Measurements from ENCODE around the gene BMS1. TPM values are rescaled to one million over a fixed set of nuclear protein-coding genes. Genes with fewer than 3 reads are reported as not detected.

BMS1 gene
- total and polyA plus RNA-seq, 8 donors: 1.8 to 33.9 (median 6.7) TPM

DNA sequence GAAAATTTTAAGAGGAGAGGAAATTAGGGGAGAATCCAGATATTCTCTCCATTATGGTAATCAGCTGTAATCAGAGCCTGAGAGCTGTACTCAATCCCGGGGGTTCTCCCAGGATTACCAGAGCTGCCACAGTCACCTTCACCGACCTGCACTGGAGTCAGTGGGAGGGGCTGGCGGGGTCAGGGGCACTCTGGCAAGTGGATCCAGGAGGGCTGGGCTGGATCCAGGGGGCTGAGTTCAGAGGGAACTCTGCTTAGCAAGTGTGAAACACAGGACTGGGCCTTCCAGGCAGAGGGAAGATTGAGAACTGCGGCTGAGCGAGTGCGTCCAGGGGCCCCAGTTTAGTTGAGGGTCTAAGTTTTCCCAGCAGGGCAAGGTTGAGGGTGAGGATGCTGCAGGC, 89.2 kb downstream of the BMS1 start:
- WGBS, 5 donors: 76 to 83% (median 78%) methylated on average over 5 to 6 of the region's 6 CpGs
- Histone ChIP-seq H3K27me3 (peaks cover 0 to 8% (median 0%) of the 10 kb centered on the region in 3 donors), H3K36me3 (no peaks in the 10 kb centered on the region), H3K27ac (no peak overlapping the region), H3K4me3 (no peak overlapping the region), H3K9me3 (no peaks in the 10 kb centered on the region), H3K4me1 (peaks cover 0 to 10% (median 2%) of the 10 kb centered on the region in 4 donors)
- TF ChIP-seq POLR2AphosphoS5 (IDR thresholded peaks at IDR 0.05) (no peak), EP300 (IDR thresholded peaks at IDR 0.05) (no peak), POLR2A (IDR thresholded peaks at IDR 0.05) (no peak)
- TF ChIP-seq, protein P1, sequence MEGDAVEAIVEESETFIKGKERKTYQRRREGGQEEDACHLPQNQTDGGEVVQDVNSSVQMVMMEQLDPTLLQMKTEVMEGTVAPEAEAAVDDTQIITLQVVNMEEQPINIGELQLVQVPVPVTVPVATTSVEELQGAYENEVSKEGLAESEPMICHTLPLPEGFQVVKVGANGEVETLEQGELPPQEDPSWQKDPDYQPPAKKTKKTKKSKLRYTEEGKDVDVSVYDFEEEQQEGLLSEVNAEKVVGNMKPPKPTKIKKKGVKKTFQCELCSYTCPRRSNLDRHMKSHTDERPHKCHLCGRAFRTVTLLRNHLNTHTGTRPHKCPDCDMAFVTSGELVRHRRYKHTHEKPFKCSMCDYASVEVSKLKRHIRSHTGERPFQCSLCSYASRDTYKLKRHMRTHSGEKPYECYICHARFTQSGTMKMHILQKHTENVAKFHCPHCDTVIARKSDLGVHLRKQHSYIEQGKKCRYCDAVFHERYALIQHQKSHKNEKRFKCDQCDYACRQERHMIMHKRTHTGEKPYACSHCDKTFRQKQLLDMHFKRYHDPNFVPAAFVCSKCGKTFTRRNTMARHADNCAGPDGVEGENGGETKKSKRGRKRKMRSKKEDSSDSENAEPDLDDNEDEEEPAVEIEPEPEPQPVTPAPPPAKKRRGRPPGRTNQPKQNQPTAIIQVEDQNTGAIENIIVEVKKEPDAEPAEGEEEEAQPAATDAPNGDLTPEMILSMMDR (IDR thresholded peaks at IDR 0.05): no peak
- intact Hi-C loops (cut with DNase I; ENCODE audit: low total_unique reads): no loop called here
- no peak for DNase-seq

DNA sequence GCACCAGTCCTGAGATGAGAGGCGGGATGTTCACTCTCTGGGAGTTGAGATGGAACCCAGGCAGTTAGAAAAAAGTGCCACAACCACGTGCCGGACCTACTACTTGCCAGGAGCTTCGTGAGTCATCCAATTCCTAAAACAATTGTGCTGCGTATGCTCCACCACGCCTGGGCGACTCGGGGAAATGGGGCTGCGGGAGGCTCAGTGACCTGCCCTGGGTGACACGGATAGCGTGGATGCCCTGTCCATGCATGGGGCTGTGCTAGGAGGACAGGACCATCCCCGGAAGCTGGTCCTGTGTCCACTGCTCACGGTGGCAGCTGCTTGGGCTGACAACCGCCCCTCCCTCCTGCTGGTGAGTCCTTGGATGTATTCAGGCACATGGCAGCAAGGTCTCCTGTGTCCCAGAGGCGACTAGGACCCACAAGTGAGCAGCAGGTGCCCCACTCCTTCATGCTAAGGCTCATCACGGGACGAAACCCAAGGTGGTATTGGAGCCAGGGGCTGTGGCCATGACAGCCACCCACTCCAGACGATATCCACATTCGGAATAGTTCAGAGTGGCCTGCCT, 90.4 kb downstream of the BMS1 start:
- WGBS, 5 donors: 82 to 87% (median 85%) methylated on average over 9 to 19 of the region's 19 CpGs
- TF ChIP-seq POLR2A (IDR thresholded peaks at IDR 0.05) (no peak), EP300 (IDR thresholded peaks at IDR 0.05) (no peak), POLR2AphosphoS5 (IDR thresholded peaks at IDR 0.05) (no peak)
- TF ChIP-seq, protein P1 (IDR thresholded peaks at IDR 0.05): no peak
- no peaks in the 10 kb centered on the region for H3K36me3 ChIP-seq
- intact Hi-C loops (cut with DNase I; ENCODE audit: low total_unique reads): no loop called here
- peaks cover 0 to 7% (median 0%) of the 10 kb centered on the region in 4 donors for H3K4me1 ChIP-seq
- H3K4me3 ChIP-seq: no peak overlapping the region
- no peak for DNase-seq
- no peak overlapping the region for H3K27ac ChIP-seq
- peaks cover 0 to 15% (median 0%) of the 10 kb centered on the region in 3 donors for H3K27me3 ChIP-seq
- no peaks in the 10 kb centered on the region for H3K9me3 ChIP-seq

DNA sequence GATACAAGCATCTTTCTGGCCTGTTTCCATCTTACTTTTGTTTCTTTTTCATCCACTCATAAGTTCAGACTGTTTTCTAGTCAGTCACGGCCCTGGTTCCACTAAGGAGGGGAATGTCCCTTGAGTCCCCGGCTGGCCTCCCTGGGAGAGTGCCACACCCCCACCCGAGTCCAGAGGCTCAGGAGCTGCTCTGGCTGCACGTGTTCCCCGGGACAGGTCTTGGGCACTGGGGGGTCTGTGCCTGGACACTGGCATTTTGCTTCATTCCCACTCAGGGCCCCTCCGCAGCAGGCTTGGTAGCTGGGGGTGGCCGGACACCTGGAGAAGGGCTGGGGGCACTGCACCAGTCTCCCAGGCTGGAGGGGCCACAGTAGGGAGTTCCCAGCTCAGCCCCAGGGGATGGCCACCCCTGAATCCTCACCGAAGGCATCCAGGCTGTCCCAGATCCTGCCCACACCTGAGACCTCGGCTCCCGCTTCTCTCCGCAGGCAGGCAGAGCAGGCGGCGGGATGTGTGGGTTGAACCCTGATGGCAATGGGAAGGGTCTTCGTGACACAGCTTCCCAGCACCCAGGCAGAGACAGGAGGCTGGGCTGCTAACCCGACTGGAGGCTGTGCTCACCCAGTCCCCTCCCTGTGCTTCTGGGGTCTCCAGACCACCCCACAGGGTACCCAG, 92.3 kb downstream of the BMS1 start:
- Histone ChIP-seq H3K4me1 (peaks cover 0 to 7% (median 0%) of the 10 kb centered on the region in 4 donors), H3K9me3 (no peaks in the 10 kb centered on the region), H3K36me3 (no peaks in the 10 kb centered on the region), H3K27me3 (peaks cover 0 to 34% (median 0%) of the 10 kb centered on the region in 3 donors), H3K27ac (no peak overlapping the region), H3K4me3 (no peak overlapping the region)
- no peak for DNase-seq
- no peak for TF ChIP-seq POLR2AphosphoS5 (IDR thresholded peaks at IDR 0.05)
- no peak for TF ChIP-seq POLR2A (IDR thresholded peaks at IDR 0.05)
- TF ChIP-seq EP300 (IDR thresholded peaks at IDR 0.05): no peak
- TF ChIP-seq, protein P1 (IDR thresholded peaks at IDR 0.05): no peak
- whole genome bisulfite sequencing, 5 donors: 72 to 89% (median 83%) methylated on average over 6 to 15 of the region's 15 CpGs
- intact Hi-C loops (cut with DNase I; ENCODE audit: low total_unique reads): no loop called here

DNA sequence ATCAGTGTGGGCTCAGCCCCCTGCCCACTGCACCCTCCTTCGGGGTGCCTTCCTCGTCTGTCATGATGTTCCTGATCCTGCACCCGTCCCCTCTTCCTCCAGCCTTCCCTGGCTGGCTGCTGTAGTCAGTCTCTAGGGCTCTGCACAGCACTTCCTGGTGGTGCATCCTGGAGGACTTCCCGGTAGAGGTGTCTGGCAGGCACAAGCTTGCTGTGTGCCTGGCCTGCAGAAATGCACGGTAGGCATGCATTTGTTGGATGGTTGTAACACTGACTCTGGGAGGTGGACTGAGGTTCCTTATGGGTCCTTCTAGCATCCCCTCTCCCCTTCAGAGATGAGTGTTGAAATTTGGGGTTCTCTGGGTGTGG, 92.8 kb downstream of the BMS1 start:
- Histone ChIP-seq H3K9me3 (no peaks in the 10 kb centered on the region), H3K4me3 (no peak overlapping the region), H3K36me3 (no peaks in the 10 kb centered on the region), H3K27me3 (peaks cover 0 to 39% (median 0%) of the 10 kb centered on the region in 3 donors), H3K27ac (no peak overlapping the region), H3K4me1 (peaks cover 0 to 7% (median 0%) of the 10 kb centered on the region in 4 donors)
- DNase-seq: no peak
- TF ChIP-seq EP300 (IDR thresholded peaks at IDR 0.05) (no peak), POLR2A (IDR thresholded peaks at IDR 0.05) (no peak)
- TF ChIP-seq, protein P1 (IDR thresholded peaks at IDR 0.05): no peak
- intact Hi-C loops (cut with DNase I; ENCODE audit: low total_unique reads): no loop called here
- 66 to 87% (median 71%) methylated on average over 4 to 5 of the region's 5 CpGs for whole genome bisulfite sequencing, 5 donors

Measured in stomach (tissue), 9 donors.